Eye (tissue), 1 donor: ENCODE measurements around the gene TRPM3.
A peak's percentile ranks its signal among the peaks of the same experiment; 100 is the strongest.

ENCODE experiments used
- DNase-seq: peaks from one replicate; pipeline ENCODE4 v3.0.0-alpha.2; 2015

TRPM3 gene

DNA sequence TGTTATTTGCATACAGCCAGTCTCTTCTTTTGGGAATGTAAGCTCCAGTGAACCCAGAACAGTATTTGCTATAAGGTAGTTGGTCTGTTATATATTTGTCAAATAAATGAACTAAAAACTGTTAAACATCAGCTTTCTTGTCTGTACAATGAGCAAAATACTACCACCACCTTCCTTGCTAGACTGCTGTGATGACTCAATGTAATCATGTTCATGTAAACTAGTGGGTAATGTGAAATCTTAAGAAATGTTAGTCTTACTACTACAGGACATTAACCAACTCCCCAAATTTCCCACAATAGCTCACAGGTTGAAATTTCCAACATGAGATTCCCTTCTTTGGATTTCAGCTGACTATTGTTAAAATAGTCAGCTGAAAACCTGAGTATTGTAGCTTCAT lies 176.1 kb downstream of the TRPM3 start:
- DNase-seq = no peak

DNA sequence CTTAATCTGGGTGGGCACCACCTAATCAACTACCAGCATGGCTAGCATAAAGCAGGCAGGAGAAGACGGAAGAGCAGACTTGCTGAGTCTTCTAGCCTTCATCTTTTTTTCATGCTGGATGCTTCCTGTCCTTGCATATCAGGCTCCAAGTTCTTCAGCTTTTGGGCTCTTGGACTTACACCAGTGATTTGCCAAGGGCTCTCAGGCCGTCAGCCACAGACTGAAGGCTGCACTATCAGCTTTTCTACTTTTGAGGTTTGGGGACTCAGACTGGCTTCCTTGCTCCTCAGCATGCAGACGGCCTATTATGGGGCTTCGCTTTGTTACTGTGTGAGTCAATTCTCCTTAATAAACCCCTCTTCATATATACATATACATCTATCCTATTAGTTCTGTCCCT lies 180.2 kb downstream of the TRPM3 start:
- DNase-seq = no peak

DNA sequence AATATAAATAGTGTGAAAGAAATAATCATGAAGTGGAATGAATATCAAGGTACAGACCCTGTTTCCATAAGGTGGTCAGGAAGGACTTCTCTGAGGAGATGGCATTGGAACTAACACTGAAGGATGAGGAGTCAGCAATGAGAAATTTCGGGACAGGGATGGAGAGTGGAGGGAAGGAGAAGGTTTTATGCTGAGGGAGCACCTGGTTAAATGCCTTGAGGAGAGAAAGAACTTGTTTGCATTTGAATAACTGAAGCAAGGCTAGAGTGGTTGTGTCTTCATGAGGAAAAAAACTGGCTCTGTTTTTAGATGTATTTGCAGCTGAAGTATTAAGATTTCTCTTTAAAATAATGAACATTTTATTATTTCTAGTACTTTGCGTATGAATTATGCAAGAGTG lies 180.8 kb downstream of the TRPM3 start:
- no peak for DNase-seq

DNA sequence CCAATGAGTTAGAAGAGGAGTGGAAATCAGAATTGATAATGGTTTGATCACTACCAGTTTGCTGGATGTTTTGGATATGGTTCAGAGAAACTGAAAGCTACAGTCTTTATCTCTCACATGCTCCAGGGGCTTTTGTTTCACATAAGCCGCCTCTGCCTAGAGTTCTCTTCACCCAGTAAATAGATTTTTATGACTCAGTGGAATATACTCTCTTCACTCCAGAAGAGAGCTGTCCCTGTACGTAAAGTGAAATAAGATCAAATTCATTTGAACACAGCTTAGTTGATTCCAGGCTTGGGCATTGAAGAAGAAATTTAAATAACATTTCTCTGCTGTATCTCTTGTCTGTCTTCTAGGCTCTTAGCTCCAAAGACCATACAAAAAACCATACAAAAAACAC lies 184.9 kb downstream of the TRPM3 start:
- DNase-seq = no peak

DNA sequence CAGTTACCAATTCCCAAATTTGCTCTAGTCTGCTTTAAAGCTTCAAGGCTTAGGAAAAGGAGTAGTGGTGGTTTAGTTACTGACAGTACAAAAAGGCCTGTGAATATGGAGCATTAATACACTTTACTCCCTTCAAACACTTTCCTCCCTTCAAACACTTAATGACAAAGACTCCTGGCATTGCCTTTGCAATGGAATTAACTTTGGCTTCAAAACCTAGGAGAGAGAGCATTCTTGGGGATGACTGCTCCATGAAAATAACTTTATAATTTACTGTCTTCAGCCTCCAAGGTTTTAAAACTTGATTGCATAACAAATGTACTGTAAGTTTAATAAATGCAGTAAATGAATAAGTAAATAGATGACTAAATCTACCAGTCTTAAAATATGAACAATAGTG lies 185.6 kb downstream of the TRPM3 start:
- no peak for DNase-seq

DNA sequence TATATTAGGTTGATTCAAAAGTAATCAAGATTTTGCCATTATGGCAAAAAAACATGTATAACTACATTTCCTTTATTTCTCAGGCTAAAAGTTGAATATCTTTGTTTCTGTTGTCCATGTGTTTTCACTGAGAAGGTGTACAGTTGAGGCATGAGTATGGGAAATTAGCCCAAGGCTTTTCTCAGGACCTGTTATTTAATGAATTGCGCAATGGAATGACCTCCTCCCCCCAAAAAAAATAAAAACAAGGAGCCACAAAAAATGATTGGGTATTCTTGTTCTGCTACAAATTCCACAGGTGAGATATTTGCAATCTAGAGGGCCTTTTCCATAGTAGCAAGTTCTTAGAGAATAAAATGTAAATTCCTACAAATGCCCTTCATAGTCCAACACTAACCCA lies 186.8 kb downstream of the TRPM3 start:
- DNase-seq = no peak

DNA sequence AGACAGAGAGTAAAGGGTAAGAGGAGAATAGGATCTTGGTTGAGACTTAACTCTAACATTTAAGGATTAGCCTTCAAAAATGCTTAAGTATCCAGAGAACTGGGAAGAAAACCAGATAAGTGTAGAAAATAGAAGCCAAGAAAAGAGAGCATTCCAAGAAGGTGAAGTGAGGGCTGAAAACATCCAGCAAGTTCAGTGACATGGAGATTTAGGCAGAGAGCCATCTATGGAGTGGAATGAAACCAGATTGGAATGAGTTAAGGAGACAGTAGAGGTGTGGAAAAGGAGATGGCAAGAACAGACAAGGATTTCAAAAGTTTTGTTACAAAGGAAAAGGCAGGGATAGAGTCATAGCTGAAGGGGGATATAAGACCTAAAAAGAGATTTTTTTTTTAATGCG lies 188.1 kb downstream of the TRPM3 start:
- no peak for DNase-seq

DNA sequence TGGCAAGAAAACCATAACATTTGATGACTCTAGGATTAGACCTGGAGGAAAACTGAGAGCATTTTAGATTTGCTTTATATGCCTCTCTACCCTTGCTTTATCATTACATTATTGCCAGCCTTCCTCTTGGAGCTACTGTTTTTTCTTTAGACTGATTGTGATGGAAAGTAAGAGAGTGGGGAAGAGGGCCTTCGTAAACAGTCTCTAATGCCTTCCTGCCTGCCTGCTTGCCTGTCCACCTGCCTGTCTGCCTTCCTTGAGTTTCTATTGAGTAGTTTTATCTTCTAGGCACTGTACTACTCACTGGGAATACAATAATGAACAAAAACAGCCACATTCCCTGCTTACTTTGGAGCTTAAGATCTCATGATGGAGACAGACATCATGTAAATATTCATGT lies 189.3 kb downstream of the TRPM3 start:
- no peak for DNase-seq

DNA sequence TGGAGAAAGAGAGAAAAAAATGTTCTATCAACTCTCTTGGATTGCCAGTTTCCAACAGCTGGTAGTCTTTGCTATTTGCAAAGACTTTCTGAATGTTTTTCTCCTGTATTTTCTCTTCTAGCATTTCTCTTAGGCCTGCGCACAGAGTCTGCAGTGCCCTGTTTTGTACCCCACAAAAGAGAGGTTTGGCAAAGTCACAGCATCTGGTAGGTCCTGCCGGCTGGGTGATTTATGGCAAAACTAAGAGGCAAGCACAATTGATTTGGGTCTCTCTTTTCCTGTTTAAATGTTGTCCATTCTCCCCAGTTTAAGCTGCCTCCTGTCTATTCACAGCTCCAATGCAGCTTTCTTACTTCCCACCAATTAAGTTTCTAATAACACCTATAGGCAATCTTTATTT lies 193.9 kb downstream of the TRPM3 start:
- DNase-seq = no peak

DNA sequence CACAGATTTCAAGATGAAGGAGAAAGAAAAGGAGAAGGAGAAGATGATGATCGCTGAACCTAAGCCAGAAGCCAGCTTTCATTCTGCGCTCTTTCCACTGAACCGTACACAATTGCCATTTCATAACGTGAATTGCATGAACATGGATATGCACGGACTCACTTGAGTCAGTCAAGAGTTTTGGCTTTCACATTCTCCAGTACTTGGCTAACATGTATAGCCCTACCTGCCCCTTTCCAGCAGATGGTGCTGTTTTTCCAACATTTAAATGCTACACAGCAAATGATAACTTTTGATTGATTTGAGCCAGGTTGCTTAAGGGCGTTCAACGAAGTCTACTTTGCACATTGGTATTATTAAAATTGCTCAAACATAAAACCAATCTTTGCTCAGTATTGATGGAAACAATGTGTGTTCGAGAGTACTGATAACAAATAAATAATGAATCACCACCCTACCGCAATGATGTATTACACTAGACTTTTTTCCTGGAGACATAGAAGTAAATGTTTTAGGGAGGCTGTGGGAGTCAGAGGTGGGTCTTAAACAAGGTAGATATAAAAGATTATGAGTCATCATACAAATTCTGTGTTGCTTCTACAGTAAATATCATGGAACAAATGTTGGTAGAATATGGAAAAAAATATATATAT lies 196.4 kb downstream of the TRPM3 start:
- peak; percentile 89 for DNase-seq

DNA sequence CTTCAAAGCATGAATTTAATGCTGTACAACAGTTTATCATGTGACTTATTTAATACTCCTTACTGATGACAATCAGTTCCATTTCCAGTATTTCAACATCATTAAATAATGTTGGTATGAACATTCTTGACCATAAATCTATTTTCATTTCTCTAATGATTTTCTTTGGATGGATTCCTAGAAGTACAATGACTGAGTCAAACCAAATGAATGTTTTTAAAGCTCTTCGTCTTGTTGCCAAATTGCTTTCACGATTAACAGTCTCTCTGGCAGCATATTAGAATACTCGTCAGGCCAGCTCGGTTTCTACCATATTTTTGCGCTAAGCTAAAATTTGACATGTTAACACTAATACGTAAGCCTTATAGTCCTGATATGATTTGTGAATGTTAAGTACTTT lies 197.0 kb downstream of the TRPM3 start:
- DNase-seq = peak; percentile 47

DNA sequence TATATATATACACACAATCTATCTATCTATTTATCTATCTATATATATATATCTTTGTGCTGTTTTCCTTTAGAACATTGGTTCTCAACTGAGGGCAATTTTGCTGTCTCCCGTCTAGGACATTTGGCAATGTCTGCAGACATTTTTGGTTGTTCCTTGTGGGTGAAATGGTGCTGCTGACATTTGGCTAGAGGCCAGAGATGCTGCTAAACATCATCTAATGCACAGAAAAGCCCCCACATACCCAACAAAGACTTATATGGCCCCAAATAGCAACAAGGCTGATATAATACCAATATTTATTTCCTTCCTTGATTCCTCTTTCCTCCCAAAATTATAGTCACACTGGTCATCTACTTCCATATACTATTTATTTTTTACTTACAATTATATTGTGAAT lies 197.5 kb downstream of the TRPM3 start:
- no peak for DNase-seq

DNA sequence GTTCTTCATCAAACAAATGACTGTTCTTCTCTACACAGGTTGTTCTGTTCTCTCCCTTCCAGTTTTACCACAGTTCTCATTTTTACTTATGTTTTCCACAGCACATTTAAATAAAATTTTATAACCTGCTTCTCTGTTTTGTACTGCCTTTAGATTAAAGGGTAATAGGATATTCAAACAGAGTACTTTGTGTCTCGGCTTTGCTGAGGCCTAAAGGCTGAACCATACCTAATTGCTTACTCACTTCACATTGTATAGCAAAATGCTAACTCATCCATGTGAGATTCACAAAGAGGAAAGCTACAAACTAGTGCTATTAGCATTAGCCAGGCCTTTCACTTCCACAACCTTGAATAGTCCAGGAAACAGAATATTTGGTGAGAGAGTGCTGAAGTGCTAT lies 200.3 kb downstream of the TRPM3 start:
- DNase-seq = peak; percentile 48

DNA sequence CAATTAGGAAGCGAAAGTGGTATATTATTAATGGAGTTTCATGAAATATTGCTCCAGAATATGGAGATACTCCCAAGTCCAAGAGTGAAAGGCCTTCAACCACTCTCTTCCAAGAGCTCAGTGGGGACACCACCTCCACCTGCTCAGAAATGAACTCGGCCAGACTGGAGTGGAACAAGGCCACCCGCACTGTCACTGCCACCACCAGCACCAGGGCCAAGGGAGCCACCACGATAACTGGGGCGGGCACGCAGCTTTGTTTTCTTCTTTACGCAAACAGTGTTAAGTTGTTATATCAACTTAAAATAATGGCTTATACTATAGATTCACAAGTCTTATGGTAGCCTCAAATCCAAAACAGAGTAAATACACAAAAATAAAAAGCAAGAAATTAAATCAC lies 204.1 kb downstream of the TRPM3 start:
- DNase-seq = no peak

DNA sequence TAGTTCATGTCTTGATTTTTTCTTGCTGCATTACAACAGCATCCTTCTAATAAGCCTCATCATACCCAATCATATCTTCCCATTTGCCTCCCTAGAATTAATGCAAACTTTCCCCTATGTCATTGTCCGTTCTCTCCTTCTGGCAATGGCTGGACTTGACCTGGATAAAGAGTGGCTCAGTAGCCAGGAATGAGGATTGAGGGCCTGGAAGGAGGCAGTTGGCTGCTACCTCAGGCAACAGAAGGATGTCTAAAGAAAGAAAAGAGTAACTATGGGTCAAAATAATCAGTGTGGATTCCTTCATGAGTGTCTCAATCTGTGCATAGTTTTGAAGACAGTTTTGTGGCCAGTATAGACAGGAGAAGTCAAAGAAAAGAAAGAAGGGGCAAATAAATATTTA lies 209.6 kb downstream of the TRPM3 start:
- no peak for DNase-seq

DNA sequence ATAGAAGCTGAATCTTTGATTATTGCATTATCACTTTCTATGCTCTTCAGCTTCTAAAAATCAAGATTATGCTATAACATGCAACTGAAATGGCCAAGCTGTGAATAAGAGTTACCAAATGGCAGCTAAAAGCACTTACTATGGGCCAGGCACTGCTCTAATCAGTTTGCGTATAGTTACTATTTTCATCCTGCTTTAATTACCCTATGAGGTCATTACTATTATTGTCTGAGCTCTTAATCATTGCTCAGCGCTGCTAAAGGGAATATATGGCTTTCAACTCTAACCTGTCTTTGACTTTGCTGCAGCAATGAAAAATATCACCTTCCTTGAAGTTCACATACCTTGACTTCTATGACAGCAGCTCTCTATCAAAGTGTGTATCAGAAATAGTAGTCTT lies 210.8 kb downstream of the TRPM3 start:
- no peak for DNase-seq

DNA sequence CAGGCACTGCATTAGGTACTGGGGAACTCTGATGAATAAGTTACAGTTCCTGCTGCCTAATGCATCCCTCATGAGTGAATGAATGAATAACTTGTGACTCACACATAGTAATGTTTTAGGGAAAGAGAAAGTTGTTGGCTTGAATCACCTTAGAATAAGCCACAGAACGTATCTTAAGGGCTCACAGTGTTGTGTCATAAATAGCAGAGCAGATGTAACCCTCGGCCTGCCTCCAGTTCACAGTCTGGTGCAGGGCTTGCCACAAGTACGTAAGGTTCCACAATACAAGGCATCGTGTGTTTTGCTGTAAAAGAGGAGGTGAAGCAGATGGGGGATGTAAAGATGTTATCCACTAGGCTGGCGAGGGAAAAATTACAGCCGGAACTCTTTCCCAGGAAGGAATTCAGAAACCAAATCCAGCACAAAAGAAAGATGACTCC lies 218.7 kb downstream of the TRPM3 start:
- peak; percentile 80 for DNase-seq

DNA sequence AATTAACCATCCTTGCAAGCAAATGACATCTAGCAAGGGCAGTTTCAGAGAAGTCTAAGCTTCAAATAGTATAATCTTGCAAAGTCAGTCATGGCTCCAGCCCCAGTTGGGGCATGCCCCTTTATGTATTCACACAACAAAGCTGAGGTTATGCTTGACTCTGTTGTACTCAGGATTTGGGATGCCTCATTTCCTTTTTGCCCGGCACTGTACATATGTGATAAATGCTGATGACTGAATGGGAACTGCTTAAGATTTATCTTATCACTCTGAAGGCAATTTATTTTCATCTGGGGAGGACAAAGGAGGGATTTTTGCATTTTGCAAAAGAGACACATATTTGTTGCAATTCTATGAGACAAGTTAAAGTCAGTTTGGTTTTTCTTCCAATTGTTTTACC lies 219.2 kb downstream of the TRPM3 start:
- no peak for DNase-seq

DNA sequence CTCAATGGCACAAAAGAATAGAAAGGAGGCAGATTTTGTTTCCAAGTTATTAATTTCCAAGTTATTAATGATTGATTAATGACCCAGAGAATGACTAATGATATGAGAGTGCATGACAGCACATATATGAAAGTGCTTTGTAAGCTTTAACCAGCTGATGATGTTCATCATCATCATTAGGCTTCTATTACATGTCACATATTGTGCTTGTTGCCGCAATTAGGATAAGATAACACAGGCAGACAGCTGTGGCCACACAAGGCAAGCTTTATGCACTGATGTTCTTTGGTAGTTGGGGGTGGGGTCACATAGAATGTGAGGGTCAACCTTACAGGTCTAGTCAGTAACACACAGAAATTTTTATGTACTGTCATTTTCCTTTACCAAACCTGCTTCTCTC lies 219.7 kb downstream of the TRPM3 start:
- DNase-seq = peak; percentile 86

DNA sequence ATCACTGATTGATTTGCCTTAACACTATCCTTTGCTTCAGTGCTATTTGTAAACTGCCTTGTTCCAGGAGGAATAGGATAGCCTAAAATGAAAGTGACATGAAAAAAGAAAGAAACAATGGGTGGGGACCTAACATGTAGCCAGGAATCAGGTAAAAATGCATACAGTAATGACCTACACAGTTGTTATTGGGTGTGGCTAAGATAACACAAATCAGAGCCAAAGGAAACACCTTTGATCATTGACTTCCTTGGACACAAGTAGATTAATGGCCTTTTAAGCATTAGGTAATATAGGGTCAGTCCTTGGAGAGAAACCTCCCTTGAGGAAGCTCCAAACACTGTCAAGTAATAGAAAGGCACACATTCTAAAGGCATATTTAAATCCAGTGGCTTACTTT lies 220.4 kb downstream of the TRPM3 start:
- DNase-seq = no peak

DNA sequence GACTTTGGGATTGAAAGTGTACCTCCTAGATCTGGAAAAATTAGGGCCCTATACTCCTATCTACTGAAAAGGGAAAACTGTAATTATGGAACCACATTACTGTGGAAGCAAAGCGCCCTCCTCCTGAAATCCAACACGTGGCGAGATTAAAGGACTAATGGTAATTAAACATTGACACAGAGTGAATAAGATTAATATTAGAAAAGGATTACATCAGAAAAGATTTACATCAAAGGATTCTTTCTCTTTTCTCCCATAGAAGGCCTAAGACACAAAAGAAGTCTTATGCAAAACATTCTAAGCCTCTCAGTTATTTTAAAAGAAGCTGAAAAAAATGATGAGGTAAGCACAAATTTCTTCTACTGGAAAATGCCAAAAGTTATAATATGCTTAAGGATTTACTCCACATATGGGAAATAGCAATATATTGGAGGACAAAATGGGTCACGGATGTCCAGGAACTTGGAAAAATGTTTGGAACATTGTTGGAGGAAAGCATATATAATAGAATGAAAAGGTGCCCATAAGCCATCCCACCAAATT lies 227.8 kb downstream of the TRPM3 start:
- no peak for DNase-seq

DNA sequence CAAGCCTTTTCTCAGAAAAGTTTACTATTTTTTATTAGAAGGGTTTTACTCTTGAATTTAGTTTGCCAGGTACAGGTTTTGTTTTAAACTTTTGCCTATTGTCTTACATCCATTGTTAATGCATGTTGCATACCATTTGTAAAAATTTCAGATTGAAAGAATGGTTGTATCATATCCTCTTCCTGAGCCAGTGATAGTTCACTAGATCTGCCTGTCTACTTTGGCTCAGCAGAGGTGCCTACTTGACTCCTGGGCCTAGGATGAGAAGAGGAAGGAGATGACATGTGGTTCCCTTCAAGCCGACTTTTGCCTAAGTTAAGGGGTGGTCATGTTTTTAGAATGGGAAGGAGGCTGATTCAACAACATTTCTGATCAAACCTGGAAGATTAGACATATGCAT lies 232.9 kb downstream of the TRPM3 start:
- no peak for DNase-seq

DNA sequence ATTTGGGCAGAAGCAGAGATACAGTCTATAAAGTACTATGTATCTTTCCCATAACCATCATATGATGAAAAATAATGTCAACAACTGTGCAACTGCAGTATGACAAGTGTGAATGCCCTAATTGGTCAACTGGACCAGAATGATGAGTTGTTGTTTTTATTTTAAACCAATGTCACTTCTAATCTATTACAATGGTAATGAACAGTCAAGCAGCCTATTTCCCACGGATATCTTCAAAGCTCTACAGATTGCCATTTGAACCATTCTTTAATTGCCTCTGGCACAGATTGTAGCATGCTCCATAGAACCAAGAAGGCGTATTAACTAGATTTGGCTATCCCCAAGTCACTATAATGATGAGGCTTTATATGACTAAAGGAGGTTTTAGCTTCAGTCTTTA lies 233.6 kb downstream of the TRPM3 start:
- DNase-seq = peak; percentile 92

DNA sequence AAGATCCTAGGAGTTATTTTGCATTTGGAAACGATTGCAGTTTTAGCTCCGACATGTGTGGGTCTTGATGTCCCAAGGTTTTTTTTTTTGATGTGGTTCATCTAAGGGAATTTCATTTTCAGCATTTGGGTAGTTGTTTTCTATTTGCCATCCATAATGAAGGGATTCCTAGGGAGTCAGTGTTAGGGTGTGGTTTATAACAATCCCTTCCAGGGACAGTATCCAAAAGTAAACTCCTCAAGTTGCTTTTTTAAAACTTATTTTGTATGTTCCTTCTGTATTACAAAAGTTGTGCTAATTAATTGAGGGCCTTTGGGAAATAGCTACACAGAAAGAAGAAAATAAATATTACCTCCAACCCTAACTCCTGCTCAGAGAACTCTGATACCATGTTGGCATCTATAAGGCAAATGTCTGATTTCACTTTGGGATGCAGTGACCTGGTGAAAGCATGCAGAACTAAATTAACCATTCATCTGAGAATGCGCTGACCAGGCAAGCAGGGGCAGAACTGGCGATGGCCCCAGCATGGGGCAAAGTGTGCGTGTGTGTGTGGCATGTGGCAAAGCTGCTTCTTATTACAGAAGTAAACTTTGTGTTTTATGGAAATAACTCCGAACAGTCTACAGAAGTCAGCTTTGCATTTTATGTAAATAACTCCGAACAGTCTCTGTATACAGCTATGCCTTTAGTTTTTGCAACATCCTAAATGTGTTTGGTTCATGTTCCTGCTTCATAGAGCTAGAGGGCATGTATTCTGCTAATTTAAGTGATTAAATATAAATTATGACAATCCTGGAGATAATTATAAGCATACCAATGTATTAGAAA lies 237.2 kb downstream of the TRPM3 start:
- DNase-seq = peak; percentile 77
